Colonic mucosa (tissue), 4 donors: ENCODE measurements around the gene MST1. TPM values are rescaled to one million over a fixed set of nuclear protein-coding genes. Genes with fewer than 3 reads are reported as not detected.

ENCODE experiments used
- DNase-seq: peaks from one replicate; pipeline ENCODE4 v3.0.0-alpha.2; 2020
- H3K27ac ChIP-seq: fragments of 200-600 bp; one replicate; pipeline ENCODE4 v1.8.0; 2021
- H3K27me3 ChIP-seq: fragments of 200-600 bp; one replicate; pipeline ENCODE4 v1.8.0; 2021
- H3K36me3 ChIP-seq: fragments of 200-600 bp; one replicate; pipeline ENCODE4 v1.8.0; 2021
- H3K4me1 ChIP-seq: fragments of 200-600 bp; one replicate; pipeline ENCODE4 v1.8.0; 2021; ENCODE audit warnings: mild to moderate bottlenecking
- H3K4me3 ChIP-seq: fragments of 200-600 bp; one replicate; pipeline ENCODE4 v1.8.0; 2021
- H3K9ac ChIP-seq, 2 donors: one replicate each; pipeline ENCODE4 v1.7.0; 2013; ENCODE audit warnings: control low read depth in 2 of 2, low read depth in 2 of 2, low read length in 2 of 2
- H3K9me3 ChIP-seq: fragments of 200-600 bp; one replicate; pipeline ENCODE4 v1.8.0; 2021
- intact Hi-C: fragments of 100-400 bp; cut with DNase I; formaldehyde crosslinking; loops from one replicate; pipeline ENCODE4 v1.14.1; 2022
- total RNA-seq, 2 donors: library from RNA; stranded (reverse); fragmentation: NEBNext Ultra II Directional in 1 of 2; extraction: Animal tissue kit (Norgen Biotek cat#: 25700) in 1 of 2; gene quantifications; one replicate each; pipeline ENCODE4 v1.2.1, GENCODE V29; 2021
- TF ChIP-seq, protein P1 (sequence below): fragments of 200-600 bp; IDR thresholded peaks from one replicate; pipeline ENCODE4 v1.8.0; 2022; ENCODE audit warnings: antibody characterized with exemption, mild to moderate bottlenecking
- donor health status: healthy.
- donor health status: DM: no; HTN: no; CAD: no.
- donor health status: DM: no; HTN: no; CAD: no.

The MST1 gene
- total RNA-seq, 2 donors from 2014 or later: 27.7 to 49.9 TPM

GRCh38 chr3:49648354-49649019 lies 40.8 kb downstream of the MST1 start:
- Histone ChIP-seq H3K9ac (no peak overlapping the region), H3K27ac (no peak overlapping the region), H3K4me3 (no peak overlapping the region), H3K9me3 (no peaks in the 10 kb centered on the region), H3K36me3 (no peaks in the 10 kb centered on the region), H3K4me1 (no peaks in the 10 kb centered on the region), H3K27me3 (no peaks in the 10 kb centered on the region)
- TF ChIP-seq, protein P1, sequence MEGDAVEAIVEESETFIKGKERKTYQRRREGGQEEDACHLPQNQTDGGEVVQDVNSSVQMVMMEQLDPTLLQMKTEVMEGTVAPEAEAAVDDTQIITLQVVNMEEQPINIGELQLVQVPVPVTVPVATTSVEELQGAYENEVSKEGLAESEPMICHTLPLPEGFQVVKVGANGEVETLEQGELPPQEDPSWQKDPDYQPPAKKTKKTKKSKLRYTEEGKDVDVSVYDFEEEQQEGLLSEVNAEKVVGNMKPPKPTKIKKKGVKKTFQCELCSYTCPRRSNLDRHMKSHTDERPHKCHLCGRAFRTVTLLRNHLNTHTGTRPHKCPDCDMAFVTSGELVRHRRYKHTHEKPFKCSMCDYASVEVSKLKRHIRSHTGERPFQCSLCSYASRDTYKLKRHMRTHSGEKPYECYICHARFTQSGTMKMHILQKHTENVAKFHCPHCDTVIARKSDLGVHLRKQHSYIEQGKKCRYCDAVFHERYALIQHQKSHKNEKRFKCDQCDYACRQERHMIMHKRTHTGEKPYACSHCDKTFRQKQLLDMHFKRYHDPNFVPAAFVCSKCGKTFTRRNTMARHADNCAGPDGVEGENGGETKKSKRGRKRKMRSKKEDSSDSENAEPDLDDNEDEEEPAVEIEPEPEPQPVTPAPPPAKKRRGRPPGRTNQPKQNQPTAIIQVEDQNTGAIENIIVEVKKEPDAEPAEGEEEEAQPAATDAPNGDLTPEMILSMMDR: no peak
- no peak for DNase-seq
- intact Hi-C loops: no loop called here

GRCh38 chr3:49647741-49648140 lies 41.5 kb downstream of the MST1 start:
- no peak for DNase-seq
- H3K27ac ChIP-seq: no peak overlapping the region

GRCh38 chr3:49646236-49646635 lies 43.0 kb downstream of the MST1 start:
- DNase-seq: no peak
- Histone ChIP-seq H3K4me1 (no peaks in the 10 kb centered on the region), H3K9me3 (no peaks in the 10 kb centered on the region), H3K36me3 (no peaks in the 10 kb centered on the region), H3K4me3 (no peak overlapping the region), H3K9ac (no peak overlapping the region), H3K27me3 (no peaks in the 10 kb centered on the region), H3K27ac (no peak overlapping the region)
- TF ChIP-seq, protein P1: no peak
- intact Hi-C loops: no loop called here

More at GRCh38 chr3:49647741-49648140, 41.5 kb downstream of the MST1 start:
- H3K36me3 ChIP-seq: no peaks in the 10 kb centered on the region
- H3K9ac ChIP-seq: no peak overlapping the region
- intact Hi-C loops: no loop called here
- TF ChIP-seq, protein P1: no peak
- no peaks in the 10 kb centered on the region for H3K27me3 ChIP-seq
- H3K4me3 ChIP-seq: no peak overlapping the region
- no peaks in the 10 kb centered on the region for H3K9me3 ChIP-seq
- H3K4me1 ChIP-seq: no peaks in the 10 kb centered on the region

DNA sequence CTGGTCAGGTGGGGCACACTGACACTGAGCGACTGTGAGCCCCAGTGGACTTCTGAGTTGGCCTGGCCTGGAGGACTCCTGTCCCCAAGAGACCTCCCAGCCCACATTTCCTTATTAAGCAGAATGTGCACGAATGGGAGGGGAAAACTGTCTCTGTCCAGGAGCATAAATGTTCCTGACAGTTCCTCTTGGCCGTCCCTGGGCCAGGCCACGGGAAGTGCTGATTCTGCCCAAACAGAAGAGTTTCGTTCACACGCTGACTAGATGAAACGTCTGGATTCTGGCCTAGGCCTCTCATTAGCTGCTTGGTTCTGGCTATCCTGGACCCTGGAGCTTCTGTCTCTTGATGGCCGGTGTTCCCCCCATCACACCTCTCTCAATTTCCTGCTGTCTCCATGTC lies 44.6 kb downstream of the MST1 start:
- no peak for DNase-seq
- Histone ChIP-seq H3K27ac (no peak overlapping the region), H3K4me1 (no peaks in the 10 kb centered on the region), H3K9me3 (no peaks in the 10 kb centered on the region), H3K36me3 (no peaks in the 10 kb centered on the region), H3K9ac (no peak overlapping the region), H3K27me3 (no peaks in the 10 kb centered on the region), H3K4me3 (no peak overlapping the region)
- TF ChIP-seq, protein P1: no peak
- intact Hi-C loops: no loop called here

GRCh38 chr3:49642708-49643145 lies 46.5 kb downstream of the MST1 start:
- Histone ChIP-seq H3K9me3 (no peaks in the 10 kb centered on the region), H3K27ac (no peak overlapping the region), H3K36me3 (no peaks in the 10 kb centered on the region), H3K27me3 (no peaks in the 10 kb centered on the region), H3K9ac (no peak overlapping the region), H3K4me1 (no peaks in the 10 kb centered on the region), H3K4me3 (no peak overlapping the region)
- no peak for DNase-seq
- intact Hi-C loops: no loop called here
- TF ChIP-seq, protein P1: no peak
